Neural progenitor cell (in vitro differentiated cells): ENCODE data around the gene PRICKLE1. TPM values are rescaled to one million over a fixed set of nuclear protein-coding genes. Genes with fewer than 3 reads are reported as not detected.

ENCODE experiments used
- DNase-seq: peaks from one replicate; pipeline ENCODE4 v3.0.0-alpha.2; 2016; ENCODE audit warnings: low spot score
- H2AFZ ChIP-seq: fragments of 200-600 bp; sonication (generic); replicated peaks from 2 replicates; pipeline ENCODE4 v1.6.1; 2016; ENCODE audit warnings: antibody characterized with exemption
- H3F3A ChIP-seq: fragments of 200-600 bp; sonication (generic); 2 replicates; pipeline ENCODE4 v1.6.1; 2016; ENCODE audit warnings: antibody characterized with exemption, low read depth
- H3K27ac ChIP-seq: fragments of 200-600 bp; sonication (generic); 2 replicates; pipeline ENCODE4 v1.5.1; 2016; ENCODE audit warnings: mild to moderate bottlenecking
- H3K27me3 ChIP-seq: fragments of 200-600 bp; sonication (generic); 2 replicates; pipeline ENCODE4 v1.6.1; 2016; ENCODE audit warnings: mild to moderate bottlenecking, moderate library complexity
- H3K36me3 ChIP-seq: fragments of 200-600 bp; sonication (generic); 2 replicates; pipeline ENCODE4 v1.5.1; 2016
- H3K4me1 ChIP-seq: fragments of 200-600 bp; sonication (generic); 2 replicates; pipeline ENCODE4 v1.6.1; 2016; ENCODE audit warnings: mixed run types
- H3K4me2 ChIP-seq: fragments of 200-600 bp; sonication (generic); 2 replicates; pipeline ENCODE4 v1.6.1; 2016
- H3K4me3 ChIP-seq: fragments of 200-600 bp; sonication (generic); 2 replicates; pipeline ENCODE4 v1.5.1; 2016
- H3K79me2 ChIP-seq: fragments of 200-600 bp; sonication (generic); 2 replicates; pipeline ENCODE4 v1.6.1; 2016; ENCODE audit warnings: low read depth
- H3K9ac ChIP-seq: fragments of 200-600 bp; sonication (generic); 2 replicates; pipeline ENCODE4 v1.6.1; 2016
- H3K9me3 ChIP-seq: fragments of 200-600 bp; sonication (generic); 2 replicates; pipeline ENCODE4 v1.5.1; 2016; ENCODE audit warnings: low read depth
- H4K20me1 ChIP-seq: fragments of 200-600 bp; sonication (generic); 2 replicates; pipeline ENCODE4 v1.6.1; 2016; ENCODE audit warnings: low read depth
- H3K27ac Mint-ChIP-seq: 3 replicates; pipeline ENCODE4 v1.8.0; 2021; ENCODE audit warnings: mixed read lengths
- H3K27me3 Mint-ChIP-seq: 2 replicates; pipeline ENCODE4 v1.8.0; 2022; ENCODE audit warnings: low read depth, mild to moderate bottlenecking, inconsistent platforms, moderate library complexity, mixed read lengths; ENCODE audit not compliant: insufficient read depth
- H3K36me3 Mint-ChIP-seq: 3 replicates; pipeline ENCODE4 v1.8.0; 2021; ENCODE audit warnings: mixed read lengths
- H3K4me1 Mint-ChIP-seq: 3 replicates; pipeline ENCODE4 v1.8.0; 2021; ENCODE audit warnings: mixed read lengths
- H3K4me3 Mint-ChIP-seq: 3 replicates; pipeline ENCODE4 v1.8.0; 2021; ENCODE audit warnings: mild to moderate bottlenecking, moderate library complexity, mixed read lengths
- H3K9me3 Mint-ChIP-seq: 3 replicates; pipeline ENCODE4 v1.8.0; 2020; ENCODE audit warnings: mixed read lengths
- EZH2 ChIP-seq: fragments of 200-600 bp; sonication (generic); IDR thresholded peaks from 2 replicates; pipeline ENCODE4 v1.6.1; 2017; ENCODE audit warnings: antibody characterized with exemption, mild to moderate bottlenecking, moderate library complexity
- EZH2phosphoT487 ChIP-seq: fragments of 200-600 bp; sonication (generic); IDR thresholded peaks from 2 replicates; pipeline ENCODE4 v1.6.1; 2017; ENCODE audit warnings: antibody characterized with exemption
- total RNA-seq: library from RNA; depleted of rRNA; stranded (reverse); fragments of >200 nt; gene quantifications from 2 replicates; pipeline ENCODE4 v1.2.3, GENCODE V29; 2015; ENCODE audit warnings: low replicate concordance
- TF ChIP-seq, protein P1 (sequence below): fragments of 200-600 bp; sonication (generic); IDR thresholded peaks from 2 replicates; pipeline ENCODE4 v1.5.1; 2017; ENCODE audit warnings: antibody characterized with exemption, mild to moderate bottlenecking

Gene PRICKLE1
- total RNA-seq, 1 donor from 2014 or later = 4.0 TPM

DNA sequence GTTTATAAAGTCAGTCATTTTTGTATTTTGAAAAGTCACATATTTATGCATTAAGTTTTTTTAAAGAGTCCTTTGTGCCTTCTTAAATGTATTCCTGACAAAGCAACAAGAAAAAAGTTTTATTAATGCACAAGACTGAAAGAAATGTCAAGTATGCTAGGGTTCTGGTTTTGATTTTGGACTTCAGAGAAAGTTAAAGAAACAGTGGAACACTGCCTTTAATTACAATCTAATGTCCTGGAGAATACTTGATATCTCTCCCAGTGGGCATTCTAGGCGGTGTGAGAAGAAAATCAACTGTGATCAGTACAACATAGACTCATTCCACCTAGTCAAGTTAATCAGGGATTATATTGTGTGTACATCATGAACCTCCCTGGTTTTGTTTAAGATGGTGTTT, 49.9 kb downstream of the PRICKLE1 start:
- Histone ChIP-seq H3F3A (no peaks in the 10 kb centered on the region), H3K79me2 (no peaks in the 10 kb centered on the region), H3K27ac (no peak overlapping the region), H3K27me3 (no peaks in the 10 kb centered on the region), H3K4me3 (no peak overlapping the region), H3K9ac (no peak overlapping the region), H4K20me1 (no peaks in the 10 kb centered on the region), H3K4me2 (no peak overlapping the region), H3K9me3 (no peaks in the 10 kb centered on the region), H3K36me3 (no peaks in the 10 kb centered on the region), H2AFZ (no peak overlapping the region), H3K4me1 (no peaks in the 10 kb centered on the region)
- H3K27me3 Mint-ChIP-seq = no peaks in the 10 kb centered on the region
- DNase-seq = no peak
- H3K9me3 Mint-ChIP-seq = no peaks in the 10 kb centered on the region
- H3K4me1 Mint-ChIP-seq = no peaks in the 10 kb centered on the region
- TF ChIP-seq EZH2 (no peak), EZH2phosphoT487 (no peak)
- TF ChIP-seq, protein P1, sequence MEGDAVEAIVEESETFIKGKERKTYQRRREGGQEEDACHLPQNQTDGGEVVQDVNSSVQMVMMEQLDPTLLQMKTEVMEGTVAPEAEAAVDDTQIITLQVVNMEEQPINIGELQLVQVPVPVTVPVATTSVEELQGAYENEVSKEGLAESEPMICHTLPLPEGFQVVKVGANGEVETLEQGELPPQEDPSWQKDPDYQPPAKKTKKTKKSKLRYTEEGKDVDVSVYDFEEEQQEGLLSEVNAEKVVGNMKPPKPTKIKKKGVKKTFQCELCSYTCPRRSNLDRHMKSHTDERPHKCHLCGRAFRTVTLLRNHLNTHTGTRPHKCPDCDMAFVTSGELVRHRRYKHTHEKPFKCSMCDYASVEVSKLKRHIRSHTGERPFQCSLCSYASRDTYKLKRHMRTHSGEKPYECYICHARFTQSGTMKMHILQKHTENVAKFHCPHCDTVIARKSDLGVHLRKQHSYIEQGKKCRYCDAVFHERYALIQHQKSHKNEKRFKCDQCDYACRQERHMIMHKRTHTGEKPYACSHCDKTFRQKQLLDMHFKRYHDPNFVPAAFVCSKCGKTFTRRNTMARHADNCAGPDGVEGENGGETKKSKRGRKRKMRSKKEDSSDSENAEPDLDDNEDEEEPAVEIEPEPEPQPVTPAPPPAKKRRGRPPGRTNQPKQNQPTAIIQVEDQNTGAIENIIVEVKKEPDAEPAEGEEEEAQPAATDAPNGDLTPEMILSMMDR = no peak
- H3K27ac Mint-ChIP-seq = no peak overlapping the region
- H3K36me3 Mint-ChIP-seq = no peaks in the 10 kb centered on the region
- no peak overlapping the region for H3K4me3 Mint-ChIP-seq

DNA sequence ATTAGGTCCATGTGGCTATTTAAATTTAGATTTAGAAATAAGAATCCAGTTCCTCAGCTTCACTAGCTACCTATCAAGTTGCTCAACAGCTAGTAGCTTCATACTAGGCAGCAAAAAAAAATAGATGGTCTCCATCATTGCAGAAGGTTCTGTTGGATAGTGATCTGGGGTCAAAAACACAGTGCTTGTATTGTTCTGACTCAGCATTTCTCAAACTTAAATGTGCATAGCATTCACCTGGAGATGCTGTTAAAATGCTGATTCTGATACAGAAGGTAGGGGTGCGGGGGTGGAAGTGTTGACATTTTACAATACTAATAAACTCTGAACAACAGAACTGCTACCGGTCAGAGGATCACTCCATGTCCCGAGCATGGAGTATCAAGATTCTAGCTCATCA, 51.3 kb downstream of the PRICKLE1 start:
- Histone ChIP-seq H3K79me2 (no peaks in the 10 kb centered on the region), H3K36me3 (no peaks in the 10 kb centered on the region), H3K9me3 (no peaks in the 10 kb centered on the region), H3K9ac (no peak overlapping the region), H4K20me1 (no peaks in the 10 kb centered on the region), H3F3A (no peaks in the 10 kb centered on the region), H3K4me3 (no peak overlapping the region), H3K4me1 (no peaks in the 10 kb centered on the region), H3K4me2 (no peak overlapping the region), H2AFZ (no peak overlapping the region), H3K27ac (no peak overlapping the region), H3K27me3 (no peaks in the 10 kb centered on the region)
- Mint-ChIP-seq H3K4me3 (no peak overlapping the region), H3K27ac (no peak overlapping the region), H3K9me3 (no peaks in the 10 kb centered on the region), H3K27me3 (no peaks in the 10 kb centered on the region), H3K36me3 (no peaks in the 10 kb centered on the region), H3K4me1 (no peaks in the 10 kb centered on the region)
- no peak for DNase-seq
- no peak for TF ChIP-seq EZH2
- TF ChIP-seq, protein P1 = no peak
- no peak for TF ChIP-seq EZH2phosphoT487

DNA sequence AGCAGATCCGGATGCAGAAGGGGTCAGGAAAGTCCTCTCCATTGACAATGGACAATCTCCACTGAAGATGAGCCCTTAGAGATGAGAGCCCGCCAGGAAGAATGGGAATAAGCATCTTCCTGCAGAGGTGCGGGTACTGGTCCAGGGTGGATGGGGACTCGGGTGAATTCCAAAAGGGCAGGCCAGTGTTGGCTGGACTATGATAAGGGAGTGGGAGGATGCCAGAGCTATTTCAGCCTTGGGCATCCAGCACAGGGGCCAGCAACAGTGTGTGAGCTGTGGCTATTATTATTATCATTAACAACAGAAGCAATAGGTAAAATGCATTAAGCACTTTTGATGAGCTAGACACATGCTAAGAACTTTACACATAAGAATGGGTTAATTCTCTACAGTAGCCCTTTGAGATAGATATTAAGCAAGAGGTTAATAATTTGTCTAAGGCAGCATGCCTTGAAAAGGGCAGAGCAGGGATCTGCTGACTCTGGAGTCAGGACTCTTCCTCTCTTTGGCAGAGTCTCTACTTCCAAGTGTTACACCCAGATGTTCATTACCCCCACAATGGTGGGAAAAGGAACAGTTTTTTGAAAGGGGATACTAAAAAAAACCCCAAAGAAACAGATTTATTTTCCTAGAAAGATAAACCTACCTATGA, 55.2 kb downstream of the PRICKLE1 start:
- H3K4me3 ChIP-seq = no peak overlapping the region
- H2AFZ ChIP-seq = no peak overlapping the region
- H3K4me1 Mint-ChIP-seq = no peaks in the 10 kb centered on the region
- no peaks in the 10 kb centered on the region for H3K36me3 ChIP-seq
- no peaks in the 10 kb centered on the region for H3K79me2 ChIP-seq
- TF ChIP-seq EZH2 (no peak), EZH2phosphoT487 (no peak)
- TF ChIP-seq, protein P1 = no peak
- H3K27ac ChIP-seq = no peak overlapping the region
- H3K9ac ChIP-seq = no peak overlapping the region
- no peak overlapping the region for H3K4me3 Mint-ChIP-seq
- H3K27me3 ChIP-seq = no peaks in the 10 kb centered on the region
- no peaks in the 10 kb centered on the region for H3F3A ChIP-seq
- no peak overlapping the region for H3K27ac Mint-ChIP-seq
- DNase-seq = no peak
- H3K9me3 Mint-ChIP-seq = no peaks in the 10 kb centered on the region
- H3K9me3 ChIP-seq = no peaks in the 10 kb centered on the region
- H4K20me1 ChIP-seq = no peaks in the 10 kb centered on the region
- no peaks in the 10 kb centered on the region for H3K4me1 ChIP-seq
- no peak overlapping the region for H3K4me2 ChIP-seq
- H3K36me3 Mint-ChIP-seq = no peaks in the 10 kb centered on the region
- no peaks in the 10 kb centered on the region for H3K27me3 Mint-ChIP-seq
